GM03348 (cell line): ENCODE data around the gene TBC1D22A.
A peak's percentile ranks its signal among the peaks of the same experiment; 100 is the strongest.
"Not testable (repeated sequence)": the region's sequence is repeated elsewhere in the genome, so short reads cannot be mapped to it uniquely, and the experiment has no call there.

ENCODE experiments used
- DNase-seq: peaks from one replicate; pipeline ENCODE4 v3.0.0; 2012; ENCODE audit warnings: low spot score

The TBC1D22A gene

GRCh38 chr22:47102081-47102480, 339.6 kb downstream of the TBC1D22A start:
- no peak for DNase-seq

GRCh38 chr22:47102648-47103047, 340.2 kb downstream of the TBC1D22A start:
- no peak for DNase-seq

GRCh38 chr22:47105085-47105484, 342.6 kb downstream of the TBC1D22A start:
- DNase-seq: no peak

- DNase-seq: no peak
Measured at GRCh38 chr22:47106806-47107205, 344.4 kb downstream of the TBC1D22A start.

- DNase-seq: peak; percentile 80
Measured at GRCh38 chr22:47107431-47107830, 345.0 kb downstream of the TBC1D22A start.

- DNase-seq: no peak
Measured at GRCh38 chr22:47110817-47111443, 348.5 kb downstream of the TBC1D22A start.

- no peak for DNase-seq
Measured at GRCh38 chr22:47111626-47112581, 349.5 kb downstream of the TBC1D22A start.

- no peak for DNase-seq
Measured at GRCh38 chr22:47112582-47112965, 350.1 kb downstream of the TBC1D22A start.

- no peak for DNase-seq
Measured at GRCh38 chr22:47112994-47113852, 350.8 kb downstream of the TBC1D22A start.

- no peak for DNase-seq
Measured at GRCh38 chr22:47113853-47114415, 351.5 kb downstream of the TBC1D22A start.

- DNase-seq: no peak
Measured at GRCh38 chr22:47114813-47115517, 352.5 kb downstream of the TBC1D22A start.

GRCh38 chr22:47115518-47115890, 353.1 kb downstream of the TBC1D22A start:
- no peak for DNase-seq

- DNase-seq: no peak
Measured at GRCh38 chr22:47115921-47116320, 353.5 kb downstream of the TBC1D22A start.

- no peak for DNase-seq
Measured at GRCh38 chr22:47116426-47117341, 354.2 kb downstream of the TBC1D22A start.

GRCh38 chr22:47117442-47117841, 355.0 kb downstream of the TBC1D22A start:
- not testable (repeated sequence) for DNase-seq

GRCh38 chr22:47119181-47119580, 356.7 kb downstream of the TBC1D22A start:
- DNase-seq: no peak

- DNase-seq: no peak
Measured at GRCh38 chr22:47120399-47120798, 357.9 kb downstream of the TBC1D22A start.

- DNase-seq: no peak
Measured at GRCh38 chr22:47121791-47122190, 359.3 kb downstream of the TBC1D22A start.

GRCh38 chr22:47122441-47123000, 360.1 kb downstream of the TBC1D22A start:
- no peak for DNase-seq
